Esophagus muscularis mucosa (tissue), 3 donors: ENCODE measurements around the gene NSD1.

ENCODE experiments used
- CTCF ChIP-seq, 3 experiments: fragments of 200-600 bp in 2 of 3; fragments of 450-650 bp in 1 of 3; sonication (generic) in 2 of 3; IDR thresholded peaks; one replicate each; pipeline ENCODE4 v1.5.1; 2017 to 2019; ENCODE audit warnings: antibody characterized with exemption in 3 of 3, mild to moderate bottlenecking in 2 of 3, moderate library complexity in 1 of 3
- POLR2A ChIP-seq: fragments of 450-650 bp; IDR thresholded peaks from one replicate; pipeline ENCODE4 v1.6.1; 2017; ENCODE audit warnings: antibody characterized with exemption, moderate library complexity, mild to moderate bottlenecking, low read depth
- POLR2AphosphoS5 ChIP-seq, 2 donors: sonication (generic); formaldehyde crosslinking; IDR thresholded peaks; one replicate each; pipeline ENCODE4 v1.6.1; 2017; ENCODE audit warnings: antibody characterized with exemption in 2 of 2

- TF ChIP-seq CTCF (IDR thresholded peaks at IDR 0.05) (no peak), POLR2AphosphoS5 (IDR thresholded peaks at IDR 0.05) (peak in 1 of 2 donors; percentile 27), POLR2A (no peak)
Measured at GRCh38 chr5:177194268-177194667, 60.7 kb downstream of the NSD1 start.
